Measurements from ENCODE around the gene TMBIM6. TPM values are rescaled to one million over a fixed set of nuclear protein-coding genes. Genes with fewer than 3 reads are reported as not detected.

Gene TMBIM6
- total and polyA plus RNA-seq, 2 donors from 2014 or later = 644 to 724 TPM

GRCh38 chr12:49748800-49749199 is 7.4 kb downstream of the TMBIM6 start:
- Histone ChIP-seq H3K9me3 (ENCODE audit: control insufficient read depth in 2 of 3, insufficient read depth in 1 of 3, low read length in 3 of 3) (no peaks in the 10 kb centered on the region), H3K4me3 (ENCODE audit: low read length in 3 of 3) (no peak overlapping the region), H3K36me3 (ENCODE audit: control insufficient read depth in 2 of 3, insufficient read depth in 3 of 3, low read length in 3 of 3) (peaks cover 0 to 16% (median 13%) of the 10 kb centered on the region in 3 donors), H3K9ac (ENCODE audit: low read length in 3 of 3) (no peak overlapping the region), H3K27ac (ENCODE audit: low read depth in 2 of 2, low read length in 2 of 2) (no peak overlapping the region), H3K4me1 (ENCODE audit: control insufficient read depth in 2 of 3, insufficient read depth in 2 of 3, low read depth in 1 of 3, low read length in 3 of 3) (peaks cover 0 to 41% (median 29%) of the 10 kb centered on the region in 3 donors), H3K27me3 (ENCODE audit: control insufficient read depth, insufficient read depth, low read length) (no peaks in the 10 kb centered on the region)
- intact Hi-C loops (cut with DNase I) = no loop called here
- no peak for TF ChIP-seq CTCF (IDR thresholded peaks at IDR 0.05; ENCODE audit: borderline replicate concordance, extremely low read depth, insufficient read depth)
- FAIRE-seq (no peak), DNase-seq (no peak)

GRCh38 chr12:49750027-49750995 is 9.0 kb downstream of the TMBIM6 start:
- Histone ChIP-seq H3K4me3 (ENCODE audit: low read length in 3 of 3) (peak overlapping the region in 2 of 3 donors; percentile 1 to 14), H3K27me3 (ENCODE audit: control insufficient read depth, insufficient read depth, low read length) (no peaks in the 10 kb centered on the region), H3K36me3 (ENCODE audit: control insufficient read depth in 2 of 3, insufficient read depth in 3 of 3, low read length in 3 of 3) (peaks cover 3 to 31% (median 19%) of the 10 kb centered on the region in 3 donors), H3K27ac (ENCODE audit: low read depth in 2 of 2, low read length in 2 of 2) (no peak overlapping the region), H3K4me1 (ENCODE audit: control insufficient read depth in 2 of 3, insufficient read depth in 2 of 3, low read depth in 1 of 3, low read length in 3 of 3) (peaks cover 0 to 39% (median 19%) of the 10 kb centered on the region in 3 donors), H3K9me3 (ENCODE audit: control insufficient read depth in 2 of 3, insufficient read depth in 1 of 3, low read length in 3 of 3) (no peaks in the 10 kb centered on the region), H3K9ac (ENCODE audit: low read length in 3 of 3) (peak overlapping the region in 1 of 3 donors; percentile 32)
- DNase-seq = peak in 1 of 5 donors; percentile 35
- no peak for FAIRE-seq
- intact Hi-C loops (cut with DNase I) = loop anchor here (10.0 kb wide), 1 partner anchor 74 kb away; the partner anchor contains the start of gene NCKAP5L
- TF ChIP-seq CTCF (IDR thresholded peaks at IDR 0.05; ENCODE audit: borderline replicate concordance, extremely low read depth, insufficient read depth) = no peak

GRCh38 chr12:49750996-49751393 is 9.6 kb downstream of the TMBIM6 start:
- FAIRE-seq (no peak), DNase-seq (no peak)
- intact Hi-C loops (cut with DNase I) = loop anchor here (10.0 kb wide), 1 partner anchor 74 kb away; the partner anchor contains the start of gene NCKAP5L
- H3K4me1 ChIP-seq (ENCODE audit: control insufficient read depth in 2 of 3, insufficient read depth in 2 of 3, low read depth in 1 of 3, low read length in 3 of 3) = peaks cover 0 to 39% (median 19%) of the 10 kb centered on the region in 3 donors
- peak overlapping the region in 1 of 3 donors; percentile 14 for H3K4me3 ChIP-seq (ENCODE audit: low read length in 3 of 3)
- H3K9ac ChIP-seq (ENCODE audit: low read length in 3 of 3) = peak overlapping the region in 1 of 3 donors; percentile 32
- H3K9me3 ChIP-seq (ENCODE audit: control insufficient read depth in 2 of 3, insufficient read depth in 1 of 3, low read length in 3 of 3) = no peaks in the 10 kb centered on the region
- H3K27ac ChIP-seq (ENCODE audit: low read depth in 2 of 2, low read length in 2 of 2) = no peak overlapping the region
- peaks cover 3 to 34% (median 19%) of the 10 kb centered on the region in 3 donors for H3K36me3 ChIP-seq (ENCODE audit: control insufficient read depth in 2 of 3, insufficient read depth in 3 of 3, low read length in 3 of 3)
- no peaks in the 10 kb centered on the region for H3K27me3 ChIP-seq (ENCODE audit: control insufficient read depth, insufficient read depth, low read length)
- no peak for TF ChIP-seq CTCF (IDR thresholded peaks at IDR 0.05; ENCODE audit: borderline replicate concordance, extremely low read depth, insufficient read depth)
